ENCODE results near the gene ROCK2.

ROCK2 gene

DNA sequence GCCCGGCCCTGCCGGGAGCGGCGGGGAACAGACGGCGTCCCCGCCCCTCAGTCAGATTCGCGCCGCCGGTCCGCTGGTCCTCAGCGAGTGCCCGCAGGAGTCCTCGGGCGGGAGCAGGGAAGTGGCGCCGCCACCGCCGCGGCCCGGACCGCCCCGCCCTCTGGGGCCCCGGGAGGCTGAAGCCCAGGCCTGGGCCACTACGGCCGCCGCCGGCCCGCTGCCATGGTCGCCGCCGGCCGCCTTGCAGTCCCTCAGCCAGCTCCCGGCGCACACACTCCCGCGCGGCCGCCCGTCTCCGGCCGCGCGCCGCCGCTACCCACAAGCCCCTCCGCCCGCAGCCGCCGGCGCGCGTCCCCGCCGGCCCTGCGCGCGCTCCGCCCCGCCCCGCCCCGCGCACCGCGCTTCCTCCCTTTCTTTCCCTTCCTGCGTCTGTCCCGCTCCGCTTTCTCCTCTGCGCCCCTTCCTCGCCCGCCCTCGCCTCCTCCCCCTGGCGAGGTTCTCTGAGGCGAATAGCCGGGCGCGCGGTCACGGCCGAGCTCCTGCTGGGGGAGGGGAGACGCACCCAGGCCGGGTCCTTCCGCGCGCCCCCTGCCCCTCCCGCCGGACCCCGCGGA lies at the start of gene ROCK2:
ROCK2 (minus strand) TSS at position 295 of the 614 bp plus-strand sequence. CDS start 500 bp downstream, outside the sequence.
- DNase-seq (ENCODE audit: low read depth in 2 of 2), result peak; percentile 63 to 65

- no peak for DNase-seq (ENCODE audit: low read depth in 2 of 2)
Observed at GRCh38 chr2:11393711-11394236, 49.3 kb upstream of the ROCK2 start.

GRCh38 chr2:11391942-11392266 lies 47.5 kb upstream of the ROCK2 start:
- DNase-seq (ENCODE audit: low read depth in 2 of 2), result no peak

GRCh38 chr2:11390399-11390658 lies 45.9 kb upstream of the ROCK2 start:
- DNase-seq (ENCODE audit: low read depth in 2 of 2), result no peak

- no peak for DNase-seq (ENCODE audit: low read depth in 2 of 2)
Observed at GRCh38 chr2:11389551-11390398, 45.3 kb upstream of the ROCK2 start.

DNA sequence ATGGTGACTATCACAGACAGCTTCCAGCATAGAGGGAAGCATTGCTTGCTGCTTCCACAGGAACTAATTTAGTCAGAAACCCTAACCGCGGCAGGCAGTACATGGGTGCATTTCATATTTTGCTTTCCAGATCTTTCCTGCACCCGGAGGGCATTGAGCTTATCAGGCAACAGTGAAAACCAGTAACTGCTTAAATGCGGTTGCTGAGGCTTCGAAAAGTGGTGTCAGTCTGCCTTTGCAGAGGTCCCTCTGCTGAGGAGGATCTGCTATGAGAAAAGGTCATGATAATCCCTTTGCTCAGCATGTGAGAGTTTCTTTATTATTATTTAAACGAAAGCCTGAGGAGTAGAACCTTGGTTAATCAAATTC lies 44.6 kb upstream of the ROCK2 start:
- no peak for DNase-seq (ENCODE audit: low read depth in 2 of 2)

DNA sequence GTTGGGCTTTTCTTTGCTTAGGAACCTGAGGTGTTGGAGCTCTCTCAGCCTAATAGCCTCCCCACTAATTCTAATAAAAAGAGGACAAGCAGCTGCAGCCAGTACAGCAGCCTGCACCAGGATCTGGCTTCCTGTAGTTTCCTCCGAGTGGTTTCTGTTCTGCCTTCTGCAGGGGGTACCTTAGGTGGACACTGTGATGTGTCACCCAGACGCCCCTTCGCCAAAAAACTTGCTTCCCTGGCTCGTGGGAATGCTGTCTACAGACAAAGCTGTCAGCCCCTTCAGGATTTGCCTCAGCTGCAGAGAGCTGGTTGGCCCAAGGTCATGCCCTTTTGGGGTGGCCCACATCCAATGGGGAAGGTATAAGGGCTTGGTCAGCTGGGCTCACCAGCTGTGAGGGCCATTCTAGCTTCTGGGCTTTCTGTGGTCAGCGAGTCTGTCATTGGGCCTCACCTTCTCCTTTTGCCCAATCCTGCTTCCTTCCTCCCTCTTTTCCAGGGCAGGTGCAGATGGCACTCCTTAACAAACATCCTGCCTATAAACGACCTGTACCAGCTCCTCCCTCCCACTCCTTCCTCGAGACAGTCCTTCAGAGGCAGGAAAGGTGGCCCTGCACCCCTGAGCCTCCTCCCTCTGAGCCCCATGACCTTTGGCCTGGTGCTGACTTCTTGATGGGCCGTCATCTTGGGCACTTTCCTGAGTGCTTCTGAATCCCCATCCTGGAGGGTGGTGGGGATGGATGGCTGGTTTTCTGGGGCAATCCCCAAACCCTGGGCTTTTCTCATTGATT lies 44.0 kb upstream of the ROCK2 start:
- DNase-seq (ENCODE audit: low read depth in 2 of 2), result no peak

DNA sequence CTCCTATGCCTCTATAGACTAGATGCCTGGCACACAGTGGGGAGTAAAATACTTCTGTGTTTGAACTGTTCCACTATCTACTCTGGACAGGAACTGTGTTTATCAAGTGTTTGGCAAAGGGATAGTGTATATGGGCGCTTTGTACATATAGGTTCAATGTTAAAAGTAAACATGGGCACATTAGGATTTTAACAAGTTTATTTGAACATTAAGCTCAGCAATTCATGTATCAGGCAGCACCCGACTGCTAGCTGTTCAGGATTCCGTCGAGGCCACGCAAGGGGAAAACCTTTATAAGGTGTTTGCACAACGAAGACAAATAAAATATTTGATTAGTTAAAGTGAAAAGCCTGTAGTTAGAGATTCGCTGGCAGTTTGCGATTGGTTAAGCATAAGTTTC lies 43.4 kb upstream of the ROCK2 start:
- no peak for DNase-seq (ENCODE audit: low read depth in 2 of 2)

DNA sequence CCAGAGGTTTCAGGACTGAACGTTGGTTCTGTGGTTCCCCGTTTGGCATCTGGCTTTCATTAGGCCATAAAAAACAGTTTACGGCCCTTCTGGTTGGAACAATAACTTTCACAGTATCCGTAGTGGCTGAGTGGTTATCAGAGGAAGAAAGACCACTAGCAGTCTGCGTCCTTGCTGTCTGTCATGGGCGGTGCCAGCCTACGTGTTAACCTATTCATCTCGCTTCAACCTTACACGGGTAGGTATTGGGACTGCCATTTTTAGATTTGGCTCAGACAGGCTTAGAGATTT lies 42.6 kb upstream of the ROCK2 start:
- no peak for DNase-seq (ENCODE audit: low read depth in 2 of 2)

DNA sequence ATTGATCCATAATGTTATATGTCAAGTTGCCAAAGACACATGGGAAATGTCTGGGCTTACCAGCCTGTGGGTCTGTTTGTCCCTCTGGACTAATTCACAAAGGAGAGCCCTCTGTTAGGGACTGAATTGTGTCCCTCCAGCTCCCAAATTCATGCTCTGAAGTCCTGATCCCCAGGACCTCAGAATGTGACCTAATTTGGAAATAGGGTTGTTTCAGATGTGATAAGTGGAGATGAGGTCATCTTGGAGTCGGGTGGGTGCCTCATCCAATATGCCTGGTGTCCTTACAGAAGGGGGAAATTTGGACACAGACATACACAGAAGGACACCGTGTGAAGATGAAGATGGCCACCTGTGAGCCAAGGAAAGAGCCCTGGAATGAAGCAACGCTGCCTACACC lies 41.4 kb upstream of the ROCK2 start:
- DNase-seq (ENCODE audit: low read depth in 2 of 2), result no peak

DNA sequence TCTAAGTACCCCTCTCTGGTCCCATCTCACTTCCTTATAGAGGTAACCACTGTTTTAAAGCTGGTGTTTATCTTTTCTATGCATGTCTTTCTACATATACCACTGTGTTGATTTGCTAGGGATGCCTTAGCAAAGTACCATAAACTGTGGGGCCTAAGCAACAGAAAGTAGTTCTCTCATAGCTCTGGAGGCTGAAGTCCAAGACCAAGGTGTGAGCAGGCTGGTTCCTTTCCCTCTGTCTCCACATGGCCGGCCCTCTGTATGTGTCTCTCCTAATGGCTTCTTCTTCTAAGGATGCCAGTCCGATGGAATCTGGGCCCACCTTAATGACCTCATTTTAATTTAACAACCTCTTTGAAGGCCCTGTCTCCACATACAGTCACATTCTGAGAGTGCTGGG lies 40.8 kb upstream of the ROCK2 start:
- no peak for DNase-seq (ENCODE audit: low read depth in 2 of 2)

- DNase-seq (ENCODE audit: low read depth in 2 of 2), result no peak
Observed at GRCh38 chr2:11379558-11379957, 35.1 kb upstream of the ROCK2 start.

DNA sequence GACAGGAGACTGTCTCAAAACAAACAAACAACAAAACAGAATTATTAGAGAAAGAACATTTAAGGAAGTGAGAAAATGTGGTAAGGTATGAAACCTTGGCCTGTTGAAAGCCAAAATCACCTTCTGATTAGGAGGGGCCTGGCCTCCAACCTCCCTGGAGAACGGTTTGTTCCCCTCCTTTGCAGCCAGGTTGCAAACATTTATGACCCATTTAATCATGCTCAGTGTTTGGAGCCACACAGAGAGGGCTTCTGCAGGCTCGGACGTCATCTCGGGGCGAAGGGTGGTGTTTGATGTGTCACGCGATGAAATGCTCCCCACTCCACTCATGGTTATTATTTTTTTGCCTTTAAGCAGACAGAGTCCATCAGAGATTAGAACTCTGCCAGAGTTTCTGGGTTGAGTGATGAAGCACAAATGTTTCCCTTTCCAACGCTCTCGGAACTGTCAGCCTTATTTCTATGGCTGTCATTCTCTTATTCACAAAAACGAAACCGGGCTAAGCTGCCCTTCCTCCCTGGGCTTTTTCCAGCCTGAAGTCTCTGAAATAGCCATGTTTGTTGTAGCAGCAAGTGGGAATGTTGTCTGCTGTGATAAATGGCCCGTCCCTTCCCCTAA lies 33.6 kb upstream of the ROCK2 start:
- no peak for DNase-seq (ENCODE audit: low read depth in 2 of 2)

- DNase-seq (ENCODE audit: low read depth in 2 of 2), result no peak
Observed at GRCh38 chr2:11376071-11376470, 31.6 kb upstream of the ROCK2 start.

- DNase-seq (ENCODE audit: low read depth in 2 of 2), result no peak
Observed at GRCh38 chr2:11375689-11376027, 31.2 kb upstream of the ROCK2 start.

DNA sequence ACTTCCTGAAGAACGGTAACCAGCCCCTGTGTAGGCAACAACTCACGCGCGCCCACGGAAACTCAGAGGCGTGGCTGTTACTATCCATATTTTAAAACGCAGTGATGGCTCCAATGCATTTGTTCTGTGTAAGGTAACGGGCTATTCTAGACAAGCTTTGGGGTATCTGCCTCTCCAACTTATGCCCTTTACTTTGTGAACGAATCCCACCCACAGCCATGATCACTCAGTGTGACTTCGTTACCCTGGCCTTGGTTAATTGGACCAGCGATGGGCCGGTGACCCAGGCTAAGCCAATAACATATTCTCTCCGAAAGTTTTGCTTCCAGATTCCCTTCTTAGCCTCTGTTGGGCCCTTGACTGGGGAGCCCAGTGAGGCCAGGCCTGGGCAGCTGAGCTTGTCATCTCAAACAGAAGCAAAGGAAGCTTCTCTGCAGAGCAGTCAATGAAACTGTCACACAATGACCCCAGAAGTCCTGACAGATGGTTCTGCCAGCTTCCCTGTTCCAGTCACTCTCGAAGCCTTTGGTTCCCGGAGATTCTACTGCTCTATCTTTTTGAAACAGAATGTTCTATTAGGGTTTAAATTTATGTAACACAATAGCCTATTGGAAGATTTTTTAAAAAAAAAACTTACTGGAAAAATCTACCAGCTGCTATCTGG lies 30.7 kb upstream of the ROCK2 start:
- no peak for DNase-seq (ENCODE audit: low read depth in 2 of 2)

- no peak for DNase-seq (ENCODE audit: low read depth in 2 of 2)
Observed at GRCh38 chr2:11373096-11373495, 28.7 kb upstream of the ROCK2 start.

GRCh38 chr2:11371092-11371937 lies 26.9 kb upstream of the ROCK2 start:
- no peak for DNase-seq (ENCODE audit: low read depth in 2 of 2)

DNA sequence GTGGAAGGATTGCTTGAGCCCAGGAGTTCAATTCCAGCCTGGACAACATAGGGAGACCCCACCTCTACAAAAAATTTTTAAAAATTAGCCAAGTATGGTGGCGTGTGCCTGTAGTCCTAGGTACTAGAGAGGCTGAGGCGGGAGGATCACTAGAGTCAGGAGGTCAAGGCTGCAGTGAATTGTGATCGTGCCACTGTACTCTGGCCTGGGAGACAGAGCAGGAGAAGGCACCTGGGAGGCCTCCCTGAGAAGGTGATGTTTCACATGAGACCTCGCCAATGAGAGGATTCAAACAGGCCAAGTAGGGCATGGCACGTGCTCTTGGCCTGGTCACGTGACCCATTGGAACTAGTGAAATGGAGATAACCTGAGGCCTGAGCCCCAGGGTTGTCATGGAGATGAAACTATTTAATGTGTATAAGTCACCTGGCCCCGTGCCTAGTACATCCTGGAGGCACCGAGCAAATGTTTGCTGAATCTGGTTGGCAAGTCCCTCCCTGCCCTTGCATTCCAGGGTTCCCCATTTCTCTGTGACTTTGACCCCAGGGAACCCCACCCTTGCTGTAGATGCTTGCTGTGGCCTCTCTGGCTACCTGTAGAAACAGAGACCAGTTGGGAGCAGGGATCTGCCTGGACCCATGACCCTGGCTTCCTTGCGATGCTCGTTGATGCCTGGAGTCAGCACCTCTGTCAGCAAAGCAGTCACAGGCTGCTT lies 26.1 kb upstream of the ROCK2 start:
- no peak for DNase-seq (ENCODE audit: low read depth in 2 of 2)

DNA sequence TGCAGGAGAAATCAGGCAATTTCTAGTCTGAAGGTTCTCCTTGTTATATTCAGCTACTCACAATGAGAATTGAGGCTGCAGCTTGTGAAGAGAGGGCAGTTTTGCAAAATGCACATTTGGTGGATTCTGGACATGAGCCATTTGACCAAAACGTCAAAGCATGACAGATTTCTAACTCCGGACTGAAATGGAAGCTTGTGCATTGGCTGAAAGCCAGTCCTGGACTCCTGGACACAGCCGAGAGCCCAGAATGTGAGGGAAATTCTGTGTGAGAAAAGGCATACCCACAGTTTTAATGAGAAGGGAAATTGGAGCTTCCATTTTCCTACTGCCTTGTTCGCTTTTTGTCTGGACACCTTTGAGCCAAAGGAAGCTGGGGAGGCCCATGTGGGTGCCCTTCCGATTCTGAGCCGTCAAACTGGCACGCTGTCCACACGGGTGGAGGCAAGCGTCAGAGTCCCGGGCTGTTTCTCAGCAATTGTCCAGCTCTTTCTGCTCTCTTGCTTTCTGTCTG lies 23.7 kb upstream of the ROCK2 start:
- no peak for DNase-seq (ENCODE audit: low read depth in 2 of 2)
